ENCODE data around the gene BCL2L12.
"Not testable (repeated sequence)": the region's sequence is repeated elsewhere in the genome, so short reads cannot be mapped to it uniquely, and the experiment has no call there.

BCL2L12 gene, protein sequence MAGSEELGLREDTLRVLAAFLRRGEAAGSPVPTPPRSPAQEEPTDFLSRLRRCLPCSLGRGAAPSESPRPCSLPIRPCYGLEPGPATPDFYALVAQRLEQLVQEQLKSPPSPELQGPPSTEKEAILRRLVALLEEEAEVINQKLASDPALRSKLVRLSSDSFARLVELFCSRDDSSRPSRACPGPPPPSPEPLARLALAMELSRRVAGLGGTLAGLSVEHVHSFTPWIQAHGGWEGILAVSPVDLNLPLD

DNA sequence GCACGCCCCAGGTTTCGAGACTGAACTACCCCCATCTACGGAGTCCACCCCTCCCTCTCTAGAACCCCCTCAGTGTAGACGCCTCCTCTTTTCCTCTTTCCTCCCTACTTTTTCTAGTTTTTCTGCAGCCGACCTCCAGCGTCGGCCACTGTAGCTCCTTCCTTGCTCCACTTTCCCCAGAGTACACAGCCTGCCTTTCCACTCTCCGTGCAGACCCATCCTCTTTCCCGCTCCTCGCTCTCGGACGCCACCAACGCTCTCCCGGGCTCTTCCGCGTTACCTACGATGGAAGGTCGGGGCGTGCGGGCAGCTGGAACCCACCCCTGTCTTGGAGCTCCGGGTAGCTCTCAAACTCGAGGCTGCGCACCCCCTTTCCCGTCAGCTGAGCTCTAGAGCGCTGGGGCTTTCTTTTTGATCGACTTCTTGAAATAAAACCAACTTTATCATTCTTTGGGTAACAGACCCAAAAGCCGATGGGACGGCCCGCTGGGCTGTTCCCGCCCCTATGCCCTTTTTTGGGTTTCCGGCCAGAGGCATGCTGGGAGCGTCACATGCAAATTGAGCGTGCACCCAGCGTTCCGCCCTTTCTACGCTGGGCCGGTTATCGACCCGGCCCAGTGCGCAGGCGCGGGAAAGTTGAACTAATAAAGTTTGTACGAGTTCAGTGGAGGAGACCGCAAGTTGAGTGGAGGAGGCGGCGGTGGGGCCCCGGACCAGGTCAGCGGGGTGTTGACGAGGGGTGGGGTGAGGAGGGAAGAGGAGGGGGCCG lies at the start of gene BCL2L12, which contains the start of gene IRF3:
BCL2L12 (plus strand) TSS at position 583 of the 769 bp plus-strand sequence. CDS start 760 bp downstream, outside the sequence.
IRF3 (minus strand) TSS at position 507 of the 769 bp plus-strand sequence. CDS start 1,019 bp downstream, outside the sequence.
- peak; percentile 98 to 99 for DNase-seq

DNA sequence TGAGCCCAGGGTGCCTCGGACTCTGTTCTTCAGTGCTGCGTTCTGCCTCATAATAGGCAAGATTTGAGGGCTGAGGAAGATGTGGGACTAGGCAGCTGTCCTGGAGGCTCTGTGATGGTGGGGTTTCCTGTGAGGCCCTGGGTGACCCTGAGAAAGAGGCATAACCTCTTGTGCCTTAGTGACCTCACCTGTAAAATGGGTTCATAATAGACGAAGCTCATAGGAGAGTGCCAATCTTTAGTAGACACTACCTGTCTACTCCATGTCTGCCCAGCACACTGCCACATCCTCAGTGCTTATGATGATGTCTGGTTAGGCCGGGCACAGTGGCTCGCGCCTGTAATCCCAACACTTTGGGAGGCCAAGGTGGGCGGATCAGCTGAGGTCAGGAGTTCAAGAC lies 49.2 kb upstream of the BCL2L12 start:
- no peak for DNase-seq

DNA sequence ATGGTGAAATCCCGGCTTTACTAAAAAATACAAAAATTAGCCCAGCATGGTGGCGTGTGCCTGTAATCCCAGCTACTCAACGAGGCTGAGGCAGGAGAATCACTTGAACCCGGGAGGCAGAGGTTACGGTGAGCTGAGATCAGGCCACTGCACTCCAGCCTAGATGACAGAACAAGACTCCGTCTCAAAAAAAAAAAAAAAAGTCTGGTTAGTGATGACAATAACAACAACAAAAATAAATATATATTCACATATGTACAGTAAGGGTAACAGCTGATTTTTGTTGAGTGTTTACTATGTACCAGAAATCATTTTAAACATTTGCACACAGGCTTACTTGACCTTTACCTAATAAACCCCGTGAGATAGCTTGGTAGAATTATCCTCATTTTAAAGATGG lies 48.8 kb upstream of the BCL2L12 start:
- no peak for DNase-seq

DNA sequence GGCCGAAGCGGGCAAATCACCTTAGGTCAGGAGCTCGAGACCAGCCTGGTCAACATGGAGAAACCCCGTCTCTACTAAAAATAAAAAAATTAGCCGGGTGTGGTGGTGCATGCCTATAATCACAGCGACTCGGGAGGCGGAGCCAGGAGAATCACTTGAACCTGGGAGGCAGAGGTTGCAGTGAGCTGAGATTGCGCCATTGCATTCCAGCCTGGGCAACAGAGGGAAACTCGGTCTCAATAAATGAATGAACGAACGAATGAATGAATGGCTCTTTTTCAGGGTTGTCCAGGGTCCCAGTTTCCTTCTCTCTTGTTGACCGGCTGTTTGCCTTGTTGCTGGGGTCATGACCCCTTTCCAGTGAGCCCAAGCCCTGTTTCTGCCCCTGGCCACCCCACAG lies 47.9 kb upstream of the BCL2L12 start:
- not testable (repeated sequence) for DNase-seq

DNA sequence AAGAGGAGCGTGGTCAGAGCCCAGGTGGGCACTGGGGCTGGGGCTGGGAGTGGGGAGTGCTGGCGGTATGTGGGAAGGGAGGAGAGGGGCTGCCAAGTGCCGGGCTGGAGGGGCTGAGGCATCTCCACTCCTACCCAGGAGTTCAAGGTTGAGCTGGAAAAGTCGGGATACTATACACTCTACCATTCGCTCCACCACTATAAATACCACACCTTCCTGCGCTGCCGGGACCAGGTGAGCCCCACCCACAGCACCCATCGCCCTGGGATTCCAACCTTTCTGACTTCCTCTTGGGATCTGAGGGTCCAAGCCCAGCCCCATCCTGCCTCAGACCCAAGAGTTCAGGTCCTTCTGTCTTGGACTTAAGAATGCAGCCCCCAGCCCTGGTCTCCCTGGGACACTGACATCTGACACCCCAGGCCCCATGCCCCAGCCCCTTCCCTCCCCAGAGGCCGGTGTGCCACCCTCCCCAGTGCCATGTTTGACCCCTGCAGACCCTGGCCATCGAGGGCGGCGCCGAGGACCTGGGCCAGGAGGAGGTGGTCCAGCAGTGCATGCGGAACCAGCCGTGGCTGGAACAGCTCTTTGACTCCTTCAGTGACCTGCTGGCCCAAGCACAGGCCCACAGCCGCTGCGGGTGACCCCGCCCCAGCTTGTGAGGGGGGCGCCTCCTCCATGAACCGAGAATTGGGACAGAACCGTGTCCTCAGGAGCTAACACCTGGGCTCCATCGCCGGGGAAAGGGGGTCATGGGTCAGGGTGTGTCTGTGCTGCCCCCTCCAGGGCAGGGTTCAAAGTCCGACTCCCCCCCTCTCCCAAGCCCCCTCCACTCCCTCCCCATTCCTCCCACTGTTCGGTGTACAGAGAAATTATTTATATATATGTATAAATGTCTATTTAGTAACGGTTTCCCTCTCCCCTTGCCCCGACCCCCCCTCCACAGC lies 40.5 kb upstream of the BCL2L12 start:
- DNase-seq: no peak

DNA sequence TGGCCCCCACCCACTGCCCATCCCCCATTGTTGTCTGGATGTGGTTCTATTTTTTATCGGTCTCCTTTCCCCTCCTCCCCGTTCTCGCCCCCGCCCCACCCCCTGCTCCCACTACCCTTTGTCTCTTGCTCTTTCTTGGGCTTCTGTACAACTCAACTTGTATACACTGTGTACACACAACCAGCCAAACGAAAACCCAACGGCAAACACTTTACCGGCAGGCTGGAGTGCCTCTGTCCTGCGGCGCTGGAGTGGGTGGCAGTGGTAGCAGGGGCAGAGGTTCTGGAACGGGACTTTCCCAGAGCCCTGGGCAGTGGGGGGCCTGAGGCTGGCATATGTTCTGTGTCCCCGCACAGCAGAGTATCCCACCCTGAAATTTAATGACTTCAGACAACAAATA lies 39.5 kb upstream of the BCL2L12 start:
- DNase-seq: no peak

DNA sequence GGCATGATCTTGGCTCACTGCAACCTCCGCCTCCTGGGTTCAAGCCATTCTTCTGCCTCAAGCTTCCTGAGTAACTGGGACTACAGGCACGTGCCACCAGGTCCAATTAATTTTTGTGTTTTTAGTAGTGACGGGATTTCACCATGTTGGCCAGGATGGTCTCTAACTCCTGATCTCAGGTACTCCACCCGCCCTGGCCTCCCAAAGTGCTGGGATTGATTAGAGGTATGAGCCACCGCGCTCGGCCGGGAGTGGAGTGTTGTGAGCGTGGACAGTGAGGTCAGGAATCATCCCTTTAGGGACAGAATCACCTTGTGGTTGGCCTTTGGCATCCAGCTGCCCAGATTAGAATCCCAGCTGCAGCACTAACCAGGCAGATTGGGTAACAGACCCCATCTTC lies 36.1 kb upstream of the BCL2L12 start:
- no peak for DNase-seq

DNA sequence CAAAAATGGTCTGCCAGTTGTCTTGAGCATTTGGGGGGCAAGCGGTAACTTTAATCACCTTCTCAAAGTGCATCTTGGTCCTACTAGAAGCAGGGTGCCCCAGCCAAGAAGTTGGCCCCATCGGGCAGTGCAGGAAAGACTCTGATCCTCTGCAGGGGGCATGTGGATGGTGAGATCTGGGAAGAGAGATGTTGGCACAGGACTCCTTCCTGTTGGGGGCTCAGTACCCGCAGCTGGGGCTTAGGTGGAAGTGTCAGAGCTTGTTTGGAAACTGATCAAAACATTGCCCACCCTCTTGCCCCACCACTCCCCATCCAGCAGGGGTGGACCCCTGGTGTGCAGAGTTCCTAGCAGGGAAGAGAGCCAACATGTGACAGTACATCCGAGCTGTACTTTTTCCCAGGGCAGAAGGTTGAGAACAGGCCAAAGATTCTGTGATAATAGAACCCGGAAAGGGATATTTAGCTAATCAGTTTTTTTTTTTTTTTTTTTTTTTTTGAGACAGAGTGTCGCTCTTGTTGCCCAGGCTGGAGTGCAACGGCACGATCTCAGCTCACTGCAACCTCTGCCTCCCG lies 34.6 kb upstream of the BCL2L12 start:
- no peak for DNase-seq

DNA sequence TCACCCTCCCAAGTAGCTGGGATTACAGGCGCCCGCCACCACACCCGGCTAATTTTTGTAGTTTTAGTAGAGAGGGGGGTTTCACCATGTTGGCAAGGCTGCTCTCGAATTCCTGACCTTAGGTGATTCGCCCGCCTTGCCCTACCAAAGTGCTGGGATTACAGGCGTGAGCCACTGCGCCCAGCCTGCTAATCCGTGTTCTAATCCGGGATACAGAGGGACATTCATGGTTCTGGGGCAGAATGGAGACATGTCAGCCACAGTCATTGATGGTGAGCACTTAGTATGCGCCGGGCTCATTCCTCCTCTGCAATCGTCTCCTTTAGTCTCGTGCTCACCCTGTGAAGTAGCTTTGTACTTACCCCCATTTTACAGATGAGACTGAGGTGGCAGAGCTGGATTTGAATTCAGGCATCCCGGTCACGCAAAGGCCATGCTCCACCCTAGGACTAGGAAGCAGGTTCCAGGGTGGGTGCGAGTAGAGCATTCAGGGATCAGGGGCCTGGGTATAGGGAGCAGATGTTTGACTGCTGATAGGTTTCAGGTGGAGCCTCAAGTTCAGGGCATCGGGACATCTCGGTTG lies 34.0 kb upstream of the BCL2L12 start:
- DNase-seq: no peak

DNA sequence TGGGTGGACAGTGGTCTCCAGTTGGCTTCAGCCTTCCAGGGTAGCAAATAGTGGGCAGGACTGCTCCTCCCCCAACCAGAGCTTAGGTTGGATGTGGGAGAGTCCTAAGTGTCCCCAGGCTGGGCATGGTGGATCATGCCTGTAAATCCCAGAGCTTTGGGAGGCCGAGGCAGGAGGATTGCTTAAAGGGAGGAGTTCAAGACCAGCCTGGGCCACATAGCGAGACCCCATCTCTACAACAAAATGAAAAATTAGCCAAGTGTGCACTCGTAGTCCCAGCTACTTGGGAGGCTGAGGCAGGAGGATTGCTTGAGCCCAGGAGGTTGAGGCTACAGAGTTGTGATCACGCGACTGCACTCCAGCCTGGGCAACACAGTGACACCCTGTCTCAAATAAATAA lies 33.2 kb upstream of the BCL2L12 start:
- DNase-seq: no peak

DNA sequence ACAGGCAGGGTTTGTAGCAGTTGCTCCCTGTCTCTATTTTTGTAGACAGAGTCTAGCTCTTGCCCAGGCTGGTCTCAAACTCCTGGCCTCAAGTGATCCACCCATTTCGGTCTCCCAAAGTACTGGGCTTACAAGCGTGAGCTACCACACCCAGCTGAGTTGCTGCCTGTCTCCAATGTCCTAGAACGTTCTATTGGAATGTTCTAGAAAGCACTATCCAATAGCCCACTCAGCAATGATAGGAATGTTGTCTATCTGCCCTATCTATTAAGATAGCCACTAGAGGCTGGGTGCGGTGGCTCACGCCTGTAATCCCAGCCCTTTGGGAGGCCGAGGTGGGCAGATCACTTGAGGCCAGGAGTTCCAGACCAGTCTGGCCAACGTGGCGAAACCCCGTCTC lies 32.5 kb upstream of the BCL2L12 start:
- DNase-seq: not testable (repeated sequence)

DNA sequence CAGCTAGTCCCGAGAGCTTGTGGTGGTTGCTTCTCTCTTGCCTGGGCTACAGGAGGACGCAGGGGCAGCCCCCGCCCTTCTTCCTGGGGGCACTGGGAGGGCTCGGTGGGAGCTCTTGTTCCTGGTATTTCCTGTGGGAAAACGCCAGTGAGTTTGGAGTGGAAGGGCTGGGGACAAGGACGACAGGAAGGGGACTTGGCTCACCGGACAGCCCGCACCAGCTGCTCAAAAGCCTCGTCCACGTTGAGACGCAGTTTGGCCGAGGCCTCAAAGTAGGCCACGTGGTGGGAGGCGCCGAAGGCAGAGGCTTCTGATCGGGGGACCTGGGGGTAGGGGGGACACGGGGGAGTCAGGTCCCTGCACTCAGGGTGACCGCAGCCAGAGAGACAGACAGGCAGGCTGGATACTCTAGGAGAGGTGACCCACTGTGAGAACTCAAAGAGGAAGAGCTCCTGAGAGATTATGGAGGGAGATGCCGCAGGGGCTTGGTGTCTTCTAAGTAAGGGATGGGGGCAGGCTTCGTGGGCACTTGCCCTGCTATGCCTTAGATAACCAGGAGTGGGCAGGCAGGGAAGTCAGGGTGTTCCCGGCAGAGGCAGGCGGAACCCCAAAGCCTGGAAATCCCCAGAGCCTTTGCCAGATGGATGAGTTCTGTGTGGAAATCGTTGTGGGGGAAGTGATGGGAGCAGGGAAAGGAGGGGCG lies 30.1 kb upstream of the BCL2L12 start:
- DNase-seq: no peak

DNA sequence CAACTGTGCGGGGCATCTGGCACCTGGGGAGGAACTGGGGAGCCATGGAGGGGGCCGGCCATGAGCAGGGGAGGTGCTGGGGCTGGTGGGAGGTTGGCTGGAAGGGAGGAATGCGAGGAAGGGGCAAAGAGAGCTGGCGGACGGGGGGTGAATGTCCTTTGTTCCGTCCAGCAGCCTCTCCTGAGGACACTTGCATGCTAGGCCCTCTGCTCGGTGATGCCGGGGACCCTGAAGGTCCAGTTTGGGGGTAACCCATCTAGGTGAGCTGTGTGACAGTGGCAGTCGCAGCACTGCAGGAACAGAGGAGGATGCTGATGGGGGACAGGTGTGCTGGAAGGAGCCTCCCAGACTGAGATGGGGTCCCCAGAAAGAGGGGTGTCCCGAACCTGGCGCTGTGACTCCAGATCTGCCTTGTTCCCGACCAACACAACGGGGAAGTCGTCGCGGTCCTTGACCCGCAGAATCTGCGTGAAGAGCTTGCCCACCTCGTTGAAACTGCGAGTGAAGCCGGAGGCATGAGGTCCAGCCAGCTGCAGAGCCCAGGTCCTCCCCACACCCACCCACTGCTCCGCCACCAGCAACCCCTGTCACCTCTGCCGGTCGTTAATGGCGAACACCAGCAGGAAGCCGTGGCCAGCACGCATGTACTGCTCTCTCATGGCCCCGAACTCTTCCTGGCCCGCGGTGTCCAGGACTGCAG lies 29.4 kb upstream of the BCL2L12 start:
- DNase-seq: no peak

DNA sequence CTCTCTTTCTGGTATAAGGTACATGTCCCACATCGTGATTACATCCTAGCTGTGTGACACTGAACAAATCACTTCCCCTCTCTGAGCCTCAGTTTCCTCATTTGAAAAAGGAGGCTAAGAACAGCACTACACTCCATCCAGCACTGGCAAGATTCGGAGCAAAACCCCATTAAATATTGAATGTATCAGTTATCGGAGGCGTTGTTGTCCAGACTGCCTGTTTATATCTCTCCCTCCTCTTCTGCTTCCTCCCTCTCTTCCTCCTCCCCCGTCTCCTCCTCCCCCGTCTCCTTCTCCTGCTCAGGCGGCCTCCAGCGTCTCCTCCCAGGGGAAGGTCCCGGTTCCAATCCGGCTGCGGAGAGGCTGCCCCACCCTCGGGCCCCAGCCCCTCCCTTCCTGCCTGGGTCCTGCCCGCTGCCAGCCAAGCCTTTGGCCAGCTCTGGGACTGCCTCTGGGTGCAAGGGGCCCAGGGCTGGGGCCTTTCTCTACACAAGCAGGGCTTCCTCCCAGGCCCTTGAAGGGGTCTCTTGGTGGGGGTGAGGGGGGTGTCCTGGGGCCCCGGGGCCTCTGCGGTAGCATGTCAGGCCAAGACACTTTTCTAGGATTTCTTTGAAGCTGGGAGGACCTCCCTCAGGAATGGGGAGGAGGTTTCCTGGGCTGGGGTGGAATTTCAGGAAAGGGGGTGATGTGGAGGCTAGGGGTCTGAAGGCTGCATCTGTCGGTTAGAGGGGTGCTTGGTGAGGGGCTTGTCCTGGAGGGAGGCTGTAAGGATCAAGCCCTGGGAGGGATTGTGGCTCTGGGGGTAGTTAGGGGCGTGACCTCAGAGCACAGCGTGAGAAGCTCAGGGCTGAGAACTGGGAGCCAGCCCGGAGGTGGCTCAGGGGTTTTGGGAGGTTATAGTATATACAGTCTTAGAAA lies 27.7 kb upstream of the BCL2L12 start:
- DNase-seq: no peak

DNA sequence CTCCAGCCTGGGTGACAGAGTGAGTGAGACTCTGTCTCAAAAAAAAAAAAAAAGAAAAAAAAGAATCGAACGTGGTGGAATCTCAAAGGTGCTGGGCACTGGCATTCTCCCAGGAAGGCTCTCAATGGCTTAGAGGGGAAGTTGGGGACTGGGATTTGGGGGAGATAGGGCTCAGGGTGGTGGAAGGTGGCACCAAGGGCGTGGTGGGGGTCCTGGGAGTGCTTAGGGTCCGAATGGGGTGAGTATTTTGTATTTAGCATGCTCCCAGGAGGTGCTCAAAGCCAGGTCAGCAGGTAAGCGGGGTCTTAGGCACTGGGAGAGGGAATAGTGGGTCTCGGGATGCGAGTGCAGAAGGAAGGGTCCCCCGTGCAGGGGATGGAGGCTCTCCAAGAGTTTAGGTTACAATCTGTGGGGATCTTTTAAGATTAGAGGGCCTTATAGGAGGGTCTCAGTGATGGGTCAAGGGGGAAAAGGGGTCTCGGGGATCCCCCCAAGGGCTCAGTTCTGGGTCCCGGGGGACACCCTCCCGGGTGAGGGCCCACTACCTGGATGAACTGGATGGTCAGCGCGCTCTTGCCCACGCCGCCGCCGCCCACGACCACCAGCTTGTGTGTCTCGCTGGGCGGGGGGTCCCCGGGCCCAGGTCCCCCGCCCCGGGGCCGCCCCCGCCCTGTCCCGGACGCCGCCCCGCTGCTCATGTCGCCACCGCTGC lies 26.2 kb upstream of the BCL2L12 start:
- DNase-seq: no peak

DNA sequence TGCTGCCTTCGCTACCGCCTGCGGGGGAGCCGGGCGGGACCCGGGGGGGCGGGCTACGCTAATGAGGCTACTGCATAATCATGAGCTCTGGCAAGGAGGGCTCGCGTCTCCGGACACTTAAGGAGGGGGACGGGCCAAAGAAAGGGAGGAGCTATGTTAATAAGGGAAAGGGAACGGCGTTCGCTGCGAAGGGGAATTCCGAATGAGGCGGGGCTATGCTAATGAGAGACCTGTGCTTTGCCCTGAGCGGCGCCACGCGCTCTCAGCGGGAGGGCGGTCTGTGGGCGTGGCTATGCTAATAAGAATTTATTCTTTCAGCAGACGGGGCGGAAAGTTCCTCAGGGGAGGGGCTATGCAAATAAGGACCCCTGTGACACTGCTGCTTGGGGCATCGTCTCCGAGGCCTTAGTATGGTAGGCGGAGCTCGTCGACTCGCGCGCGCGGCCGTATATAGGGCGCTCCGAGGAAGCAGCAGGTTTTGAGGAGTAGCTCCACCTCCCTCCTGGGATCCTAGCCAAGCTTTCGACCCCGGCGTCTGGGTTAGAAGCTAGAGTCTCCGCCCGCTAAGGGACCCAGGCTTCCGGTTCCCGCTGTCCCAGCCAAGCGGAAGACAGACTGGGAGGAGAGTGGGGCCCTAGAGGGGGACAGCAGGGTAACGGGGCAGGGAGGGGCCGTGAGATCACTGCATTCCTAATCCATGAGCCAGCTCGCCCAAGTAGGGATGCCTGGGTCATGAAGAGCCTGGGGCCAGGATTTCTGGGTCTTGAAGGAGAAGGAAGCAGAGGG lies 25.4 kb upstream of the BCL2L12 start, which contains the start of gene RRAS:
RRAS (minus strand) TSS at position 31 of the 786 bp plus-strand sequence. CDS start 45 bp downstream, outside the sequence.
- DNase-seq: peak; percentile 100

DNA sequence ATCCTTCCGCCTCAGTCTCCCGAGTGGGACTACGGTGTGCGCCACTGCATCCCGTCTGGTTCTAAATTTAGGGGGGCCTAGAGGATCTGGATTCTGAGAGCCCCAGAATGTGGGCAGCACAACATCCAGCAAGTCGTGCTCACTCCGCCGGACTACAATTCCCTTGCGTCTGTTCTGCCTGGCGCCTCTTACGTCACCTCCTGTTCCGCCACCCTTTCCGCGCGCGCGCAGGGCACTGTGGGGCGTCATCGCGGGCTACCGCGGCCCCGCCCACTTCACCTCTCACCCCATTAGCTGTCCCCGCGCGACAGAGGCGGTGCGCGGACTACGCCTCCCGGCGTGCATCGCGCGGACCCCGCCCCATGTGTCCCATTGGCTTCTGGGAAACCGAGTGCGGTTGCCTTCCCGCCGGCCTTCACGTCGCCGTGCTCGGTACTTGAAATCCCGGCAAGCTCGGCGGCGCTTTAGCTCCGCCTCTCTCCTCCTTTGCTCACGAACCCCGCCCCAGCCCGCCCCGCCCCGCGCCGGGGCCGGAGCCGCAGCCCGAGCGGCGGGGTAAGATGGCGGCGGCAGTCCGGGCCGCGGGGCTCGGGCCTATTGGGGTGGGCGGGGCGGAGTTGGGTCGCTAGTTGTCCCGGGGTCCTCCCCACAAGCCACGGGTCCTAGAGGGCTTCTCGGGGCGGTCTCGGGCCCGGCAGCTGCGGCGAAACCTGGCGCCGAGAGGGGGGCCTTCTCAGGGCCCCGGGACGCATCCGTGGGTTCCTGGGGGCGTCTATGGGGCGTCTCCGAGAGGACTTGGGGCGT lies 23.8 kb upstream of the BCL2L12 start, which contains the start of gene SCAF1:
SCAF1 (plus strand) TSS at position 522 of the 804 bp plus-strand sequence. CDS start 2,818 bp downstream, outside the sequence.
- peak; percentile 99 to 100 for DNase-seq
